Neural crest cell (in vitro differentiated cells): Measurements from ENCODE around the gene ZNF839. TPM values are rescaled to one million over a fixed set of nuclear protein-coding genes. Genes with fewer than 3 reads are reported as not detected.

Source experiments
- DNase-seq: peaks from one replicate; pipeline ENCODE4 v3.0.0; 2021; ENCODE audit warnings: low read depth, mixed read lengths, low spot score
- H3K27ac Mint-ChIP-seq: one replicate; pipeline ENCODE4 v1.8.0; 2021; ENCODE audit warnings: mild to moderate bottlenecking, mixed read lengths; ENCODE audit not compliant: unreplicated experiment
- H3K27me3 Mint-ChIP-seq: 2 replicates; pipeline ENCODE4 v1.8.0; 2021; ENCODE audit warnings: low read depth, mild to moderate bottlenecking, mixed read lengths
- H3K36me3 Mint-ChIP-seq: 2 replicates; pipeline ENCODE4 v1.8.0; 2021; ENCODE audit warnings: low read depth, mild to moderate bottlenecking, mixed read lengths
- H3K4me1 Mint-ChIP-seq: 2 replicates; pipeline ENCODE4 v1.8.0; 2021; ENCODE audit warnings: mixed read lengths
- H3K4me3 Mint-ChIP-seq: one replicate; pipeline ENCODE4 v1.8.0; 2021; ENCODE audit warnings: mild to moderate bottlenecking, mixed read lengths
- H3K9me3 Mint-ChIP-seq: 2 replicates; pipeline ENCODE4 v1.8.0; 2021; ENCODE audit warnings: mixed read lengths
- CTCF ChIP-seq: fragments of 200-600 bp; sonication (generic); conservative IDR thresholded peaks from 2 replicates; pipeline ENCODE4 v1.5.0; 2021; ENCODE audit warnings: antibody characterized with exemption, mild to moderate bottlenecking
- total RNA-seq: library from RNA; stranded (reverse); gene quantifications from 2 replicates; pipeline ENCODE4 v1.2.1, GENCODE V29; 2021

Gene ZNF839
- total RNA-seq, 1 donor from 2014 or later = 16.1 TPM

DNA sequence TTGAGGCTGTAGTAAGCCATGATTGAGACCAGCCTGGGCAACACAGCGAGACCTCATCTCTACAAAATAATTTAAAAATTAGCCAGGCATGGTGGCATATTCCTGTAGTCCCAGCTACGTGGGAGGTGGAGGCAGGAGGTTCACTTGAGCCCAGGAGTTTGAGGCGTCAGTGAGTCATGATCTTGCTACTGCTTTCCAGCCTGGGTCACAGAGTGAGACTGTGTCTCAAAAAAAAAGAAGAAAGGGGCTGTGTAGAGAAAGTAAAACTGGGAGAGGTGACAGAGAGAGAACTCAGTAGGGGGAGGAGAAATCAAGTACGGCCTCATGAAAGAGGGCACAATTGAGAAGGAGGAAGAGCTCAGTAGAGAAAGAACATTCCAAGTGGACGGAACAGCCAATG, 55.6 kb downstream of the ZNF839 start:
- no peak for TF ChIP-seq CTCF
- H3K4me3 Mint-ChIP-seq = no peak overlapping the region
- no peak for DNase-seq
- H3K36me3 Mint-ChIP-seq = peaks cover 8% of the 10 kb centered on the region
- H3K4me1 Mint-ChIP-seq = no peaks in the 10 kb centered on the region
- no peaks in the 10 kb centered on the region for H3K9me3 Mint-ChIP-seq
- H3K27ac Mint-ChIP-seq = no peak overlapping the region
- H3K27me3 Mint-ChIP-seq = no peaks in the 10 kb centered on the region

DNA sequence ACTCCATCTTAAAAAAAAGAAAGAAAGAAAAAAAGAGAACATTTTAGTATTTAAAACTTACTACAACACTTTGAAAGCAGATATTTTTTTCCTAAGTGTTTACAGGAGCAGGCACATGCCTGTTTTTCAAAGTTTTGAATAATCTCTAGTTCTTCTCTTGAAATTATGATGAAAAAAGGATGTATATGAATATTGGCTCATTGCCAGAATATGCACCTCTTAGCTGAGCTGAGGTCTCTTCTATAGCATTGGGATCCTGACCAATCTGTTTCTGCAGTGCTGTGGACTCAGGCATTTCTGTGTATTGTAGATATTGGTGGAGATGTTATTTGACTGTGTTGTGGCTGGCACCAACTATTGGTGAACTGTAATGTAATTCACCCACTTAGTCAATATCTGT, 58.1 kb downstream of the ZNF839 start:
- DNase-seq = no peak
- H3K4me1 Mint-ChIP-seq = no peaks in the 10 kb centered on the region
- TF ChIP-seq CTCF = no peak
- H3K36me3 Mint-ChIP-seq = peaks cover 13% of the 10 kb centered on the region
- no peak overlapping the region for H3K4me3 Mint-ChIP-seq
- no peak overlapping the region for H3K27ac Mint-ChIP-seq
- no peaks in the 10 kb centered on the region for H3K9me3 Mint-ChIP-seq
- H3K27me3 Mint-ChIP-seq = no peaks in the 10 kb centered on the region

DNA sequence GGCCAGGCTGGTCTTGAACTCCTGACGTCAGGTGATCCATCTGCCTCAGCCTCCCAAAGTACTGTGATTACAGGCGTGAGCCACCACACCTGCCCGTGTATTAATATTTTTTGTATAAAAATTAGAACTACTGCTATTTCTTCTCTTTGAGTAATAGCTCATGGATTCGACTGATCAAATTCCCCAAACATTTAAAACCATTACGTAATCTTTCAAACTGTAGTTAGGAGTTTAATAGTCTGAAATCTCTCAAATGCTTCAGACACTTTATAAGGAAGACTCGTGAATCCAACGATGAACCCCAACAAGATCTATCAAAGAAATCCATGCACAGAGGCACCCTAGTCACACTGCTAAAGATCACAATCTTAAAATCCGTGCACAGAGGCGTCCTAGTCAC, 59.3 kb downstream of the ZNF839 start:
- H3K27ac Mint-ChIP-seq = no peak overlapping the region
- peaks cover 13% of the 10 kb centered on the region for H3K36me3 Mint-ChIP-seq
- H3K27me3 Mint-ChIP-seq = no peaks in the 10 kb centered on the region
- no peaks in the 10 kb centered on the region for H3K4me1 Mint-ChIP-seq
- DNase-seq = no peak
- no peak for TF ChIP-seq CTCF
- H3K9me3 Mint-ChIP-seq = no peaks in the 10 kb centered on the region
- no peak overlapping the region for H3K4me3 Mint-ChIP-seq

GRCh38 chr14:102387086-102387485, 67.5 kb downstream of the ZNF839 start:
- peaks cover 20% of the 10 kb centered on the region for H3K4me1 Mint-ChIP-seq
- TF ChIP-seq CTCF = no peak
- no peaks in the 10 kb centered on the region for H3K9me3 Mint-ChIP-seq
- peaks cover 3% of the 10 kb centered on the region for H3K36me3 Mint-ChIP-seq
- no peak overlapping the region for H3K27ac Mint-ChIP-seq
- no peaks in the 10 kb centered on the region for H3K27me3 Mint-ChIP-seq
- H3K4me3 Mint-ChIP-seq = no peak overlapping the region
- DNase-seq = no peak

DNA sequence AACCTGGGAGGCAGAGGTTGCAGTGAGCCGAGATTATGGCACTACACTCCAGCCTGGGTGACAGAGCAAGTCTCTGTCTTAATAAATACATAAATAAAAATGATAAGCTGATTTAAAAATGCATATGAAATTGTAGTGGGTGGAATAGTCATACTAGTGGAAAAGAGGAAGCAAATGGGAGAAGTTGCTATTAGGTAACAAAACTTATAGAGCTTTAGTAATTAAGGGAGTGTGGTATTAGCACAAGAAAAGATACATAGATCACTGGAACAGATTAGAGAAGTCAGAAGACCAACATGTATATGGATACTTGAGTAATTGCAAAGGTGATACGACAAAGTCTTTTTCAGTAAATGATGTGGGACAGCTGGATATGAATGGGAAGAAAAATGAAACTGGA, 69.7 kb downstream of the ZNF839 start:
- H3K4me1 Mint-ChIP-seq = peaks cover 25% of the 10 kb centered on the region
- no peak for TF ChIP-seq CTCF
- H3K9me3 Mint-ChIP-seq = no peaks in the 10 kb centered on the region
- peaks cover 5% of the 10 kb centered on the region for H3K36me3 Mint-ChIP-seq
- no peak overlapping the region for H3K4me3 Mint-ChIP-seq
- H3K27me3 Mint-ChIP-seq = no peaks in the 10 kb centered on the region
- peak overlapping the region; percentile 1 for H3K27ac Mint-ChIP-seq
- no peak for DNase-seq
